ENCODE results near the gene TOLLIP. TPM values are rescaled to one million over a fixed set of nuclear protein-coding genes. Genes with fewer than 3 reads are reported as not detected.

TOLLIP gene
- total RNA-seq, 1 donor from 2014 or later, result 18.8 TPM

DNA sequence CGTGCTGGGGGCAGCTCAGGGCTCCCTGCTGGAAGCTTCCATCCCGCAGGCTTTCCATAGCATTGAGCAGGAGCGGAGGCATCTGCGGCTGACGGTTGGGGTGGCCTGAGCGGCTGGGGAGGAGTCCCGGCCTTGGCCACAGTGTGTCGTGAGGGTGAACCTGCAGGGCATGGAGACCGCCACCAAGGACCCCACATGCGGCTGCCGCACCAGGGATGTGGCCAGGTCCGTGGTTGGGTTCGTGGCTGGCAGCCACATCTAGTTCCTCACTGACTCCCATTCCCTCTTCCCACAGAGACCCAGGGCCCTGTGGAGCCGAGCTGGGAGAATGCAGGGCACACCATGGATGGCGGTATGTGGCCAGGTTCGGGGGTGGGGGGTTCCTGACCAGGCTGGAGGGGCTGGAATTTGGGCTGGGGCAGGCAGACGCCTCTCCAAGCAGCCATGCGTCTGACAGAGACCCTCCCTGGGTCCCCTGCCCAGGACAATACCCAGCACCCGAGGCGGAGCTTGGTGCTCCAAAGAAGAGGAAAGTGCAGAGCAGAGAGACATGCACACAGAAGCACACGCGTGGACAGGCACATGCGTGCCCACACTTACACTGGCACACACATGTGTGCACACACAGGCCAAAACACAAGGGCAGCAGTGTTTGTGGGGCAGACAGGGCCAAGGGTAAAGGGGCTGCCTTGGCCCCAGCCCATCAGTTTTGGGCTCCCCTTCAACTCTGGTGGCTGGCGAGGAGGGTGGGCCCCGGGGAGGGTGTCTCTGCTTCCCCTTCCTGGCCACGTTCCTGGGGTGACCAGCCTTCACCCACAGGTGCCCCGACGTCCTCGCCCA lies 83.8 kb downstream of the TOLLIP start:
- no peak for FAIRE-seq
- no peak for DNase-seq (ENCODE audit: low spot score in 2 of 2)

DNA sequence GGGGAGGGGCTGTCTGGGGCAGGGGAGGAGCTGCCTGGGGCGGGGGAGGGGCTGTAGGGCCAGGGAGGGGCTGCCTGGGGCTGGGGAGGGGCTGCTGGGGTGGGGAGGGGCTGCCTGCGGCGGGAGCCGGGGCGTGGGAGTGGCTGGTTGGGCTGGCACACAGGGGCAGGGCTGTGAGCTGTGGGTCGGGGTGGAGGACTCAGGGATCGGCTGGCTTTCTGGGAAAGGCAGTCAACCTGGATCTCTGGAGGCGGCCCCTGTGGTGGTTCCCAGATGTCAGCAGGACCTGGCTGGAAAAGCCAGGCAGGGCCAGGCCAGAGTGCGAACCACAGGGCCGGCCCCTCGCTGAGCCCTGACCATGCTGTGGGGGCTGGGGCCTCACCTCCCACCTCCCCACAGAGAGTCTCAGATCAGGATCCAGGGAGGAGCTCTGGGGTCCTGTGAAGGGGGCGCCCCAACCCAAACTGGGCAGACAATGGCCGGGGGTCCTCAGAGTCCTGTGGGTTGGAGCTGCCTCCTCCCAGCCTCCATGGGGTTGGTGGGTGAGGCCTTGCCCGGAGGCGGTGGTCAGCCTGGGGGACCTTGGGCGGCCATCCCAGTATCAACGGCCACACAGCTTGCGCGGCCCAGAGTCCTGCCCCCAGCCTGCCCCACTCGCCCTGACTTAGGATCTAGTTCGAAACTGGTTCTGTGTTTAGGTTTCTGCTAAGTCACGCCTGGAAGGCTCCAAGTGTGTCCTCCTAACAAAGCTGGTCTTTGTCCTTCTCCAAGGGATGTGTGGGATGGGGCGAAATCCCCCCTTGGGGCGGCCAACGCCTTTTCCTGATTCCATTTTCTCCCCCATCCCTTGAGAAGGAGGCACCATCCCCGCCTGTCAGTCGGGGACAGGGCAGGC lies 84.7 kb downstream of the TOLLIP start:
- DNase-seq (ENCODE audit: low spot score in 2 of 2) (no peak), FAIRE-seq (no peak)

Small RNA genes within 50 kb of the gene (small RNA-seq; reads per million reads assigned to genes)
- gene MIR6744, result not detected

Other genes starting within 250 kb of the TOLLIP start
- not detected for gene MUC2, start 234.8 kb downstream of the TOLLIP start, total RNA-seq
- not detected for gene MUC5AC, start 151.7 kb downstream of the TOLLIP start, total RNA-seq
- gene MUC5B, start 86.6 kb downstream of the TOLLIP start, total RNA-seq, result not detected
- gene BRSK2, start 80.3 kb upstream of the TOLLIP start, total RNA-seq, result 35.9 TPM
- 15.1 TPM for gene MOB2, start 177.1 kb upstream of the TOLLIP start, total RNA-seq

Data from frontal cortex (tissue), 4 donors.